NAMALWA (cell line): ENCODE data around the gene CYYR1.

Experiments
- DNase-seq: peaks from one replicate; pipeline ENCODE4 v3.0.0-alpha.2; 2015; ENCODE audit warnings: low spot score

CYYR1 gene

GRCh38 chr21:26572702-26573381 is at the start of gene CYYR1:
CYYR1 (minus strand) TSS chr21:26573286; CDS start chr21:26572940, 346 bp downstream.
- no peak for DNase-seq

GRCh38 chr21:26617176-26617575 is 44.1 kb upstream of the CYYR1 start:
- DNase-seq: no peak

GRCh38 chr21:26614251-26614650 is 41.2 kb upstream of the CYYR1 start:
- DNase-seq: no peak

- DNase-seq: no peak
Observed at GRCh38 chr21:26599261-26599660, 26.2 kb upstream of the CYYR1 start.

GRCh38 chr21:26597981-26598380 is 24.9 kb upstream of the CYYR1 start:
- DNase-seq: no peak

- no peak for DNase-seq
Observed at GRCh38 chr21:26597031-26597430, 23.9 kb upstream of the CYYR1 start.

- no peak for DNase-seq
Observed at GRCh38 chr21:26595971-26596370, 22.9 kb upstream of the CYYR1 start.

GRCh38 chr21:26593800-26594199 is 20.7 kb upstream of the CYYR1 start:
- no peak for DNase-seq

GRCh38 chr21:26591543-26591942 is 18.5 kb upstream of the CYYR1 start:
- no peak for DNase-seq

GRCh38 chr21:26588446-26588845 is 15.4 kb upstream of the CYYR1 start:
- DNase-seq: no peak

- DNase-seq: no peak
Observed at GRCh38 chr21:26587736-26588201, 14.7 kb upstream of the CYYR1 start.

GRCh38 chr21:26583769-26584168 is 10.7 kb upstream of the CYYR1 start:
- no peak for DNase-seq

- DNase-seq: no peak
Observed at GRCh38 chr21:26581818-26582217, 8.7 kb upstream of the CYYR1 start.

GRCh38 chr21:26572076-26572701 is 897 bp downstream of the CYYR1 start:
- no peak for DNase-seq

GRCh38 chr21:26570203-26570602 is 2.9 kb downstream of the CYYR1 start:
- DNase-seq: no peak

- no peak for DNase-seq
Observed at GRCh38 chr21:26565546-26565945, 7.5 kb downstream of the CYYR1 start.

- no peak for DNase-seq
Observed at GRCh38 chr21:26565111-26565510, 8.0 kb downstream of the CYYR1 start.

- no peak for DNase-seq
Observed at GRCh38 chr21:26563856-26564503, 9.1 kb downstream of the CYYR1 start.

GRCh38 chr21:26560612-26561011 is 12.5 kb downstream of the CYYR1 start:
- DNase-seq: no peak

GRCh38 chr21:26559099-26559498 is 14.0 kb downstream of the CYYR1 start:
- no peak for DNase-seq

- DNase-seq: no peak
Observed at GRCh38 chr21:26557106-26557505, 16.0 kb downstream of the CYYR1 start.

GRCh38 chr21:26555540-26556146 is 17.4 kb downstream of the CYYR1 start:
- DNase-seq: no peak

GRCh38 chr21:26554365-26554764 is 18.7 kb downstream of the CYYR1 start:
- no peak for DNase-seq
